ENCODE results near the gene TAP1.

TAP1 gene

GRCh38 chr6:32853541-32854375 is at the start of gene TAP1, which contains the start of gene PSMB9:
Gene TAP1 (minus strand): TSS chr6:32853704. CDS start chr6:32853636, 68 bp downstream.
Gene PSMB9 (plus strand): TSS chr6:32854192. CDS start chr6:32854230, 38 bp downstream.
- Histone ChIP-seq H3K27me3 (ENCODE audit: control insufficient read depth in 2 of 2, insufficient read depth in 2 of 2, low read length in 2 of 2) (no peaks in the 10 kb centered on the region), H3K27ac (ENCODE audit: low read depth in 2 of 2, low read length in 2 of 2) (peak within 1 kb of the TSS; percentile 99), H3K9ac (ENCODE audit: low read depth in 1 of 2, low read length in 2 of 2) (peak within 1 kb of the TSS; percentile 96 to 99), H3K4me3 (ENCODE audit: low read length in 2 of 2) (peak within 1 kb of the TSS; percentile 91 to 96), H3K9me3 (ENCODE audit: control insufficient read depth in 2 of 2, low read length in 2 of 2) (no peaks in the 10 kb centered on the region), H3K36me3 (ENCODE audit: control insufficient read depth in 2 of 2, insufficient read depth in 2 of 2, low read length in 2 of 2) (peaks cover 38 to 44% of the 10 kb centered on the region in 2 donors), H3K4me1 (ENCODE audit: control insufficient read depth in 2 of 2, insufficient read depth in 2 of 2, low read length in 2 of 2) (peaks cover 21 to 26% of the 10 kb centered on the region in 2 donors)

DNA sequence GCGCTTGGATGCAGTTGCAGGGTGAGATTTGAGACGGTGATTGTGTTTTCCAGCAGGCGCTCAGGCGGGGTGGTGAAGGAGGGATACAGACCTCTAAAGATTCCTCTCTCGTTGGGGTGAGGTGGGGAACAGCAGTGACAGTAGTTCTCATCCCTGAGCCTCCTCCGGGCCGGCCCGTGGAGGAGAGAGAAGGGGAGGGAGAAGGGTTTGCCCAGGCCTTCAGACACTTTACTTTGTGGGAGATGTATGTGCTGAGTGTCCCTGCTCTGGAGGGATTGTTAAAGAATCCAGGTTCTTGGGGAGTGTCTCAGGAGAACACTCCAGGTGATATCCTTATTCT is 41.5 kb upstream of the TAP1 start:
- Histone ChIP-seq H3K4me3 (ENCODE audit: low read length in 2 of 2) (peak overlapping the region; percentile 84 to 95), H3K9me3 (ENCODE audit: control insufficient read depth in 2 of 2, low read length in 2 of 2) (no peaks in the 10 kb centered on the region), H3K4me1 (ENCODE audit: control insufficient read depth in 2 of 2, insufficient read depth in 2 of 2, low read length in 2 of 2) (peaks cover 10 to 12% of the 10 kb centered on the region in 2 donors), H3K27ac (ENCODE audit: low read depth in 2 of 2, low read length in 2 of 2) (peak overlapping the region; percentile 95 to 96), H3K27me3 (ENCODE audit: control insufficient read depth in 2 of 2, insufficient read depth in 2 of 2, low read length in 2 of 2) (no peaks in the 10 kb centered on the region), H3K9ac (ENCODE audit: low read depth in 1 of 2, low read length in 2 of 2) (peak overlapping the region; percentile 88 to 99), H3K36me3 (ENCODE audit: control insufficient read depth in 2 of 2, insufficient read depth in 2 of 2, low read length in 2 of 2) (no peaks in the 10 kb centered on the region)

- Histone ChIP-seq H3K36me3 (ENCODE audit: control insufficient read depth in 2 of 2, insufficient read depth in 2 of 2, low read length in 2 of 2) (no peaks in the 10 kb centered on the region), H3K4me1 (ENCODE audit: control insufficient read depth in 2 of 2, insufficient read depth in 2 of 2, low read length in 2 of 2) (peaks cover 10 to 12% of the 10 kb centered on the region in 2 donors), H3K27me3 (ENCODE audit: control insufficient read depth in 2 of 2, insufficient read depth in 2 of 2, low read length in 2 of 2) (no peaks in the 10 kb centered on the region), H3K9me3 (ENCODE audit: control insufficient read depth in 2 of 2, low read length in 2 of 2) (no peaks in the 10 kb centered on the region), H3K27ac (ENCODE audit: low read depth in 2 of 2, low read length in 2 of 2) (peak overlapping the region; percentile 95 to 96), H3K9ac (ENCODE audit: low read depth in 1 of 2, low read length in 2 of 2) (peak overlapping the region; percentile 88 to 99), H3K4me3 (ENCODE audit: low read length in 2 of 2) (peak overlapping the region; percentile 84 to 95)
Observed at GRCh38 chr6:32894085-32895005, 40.8 kb upstream of the TAP1 start.

- Histone ChIP-seq H3K9me3 (ENCODE audit: control insufficient read depth in 2 of 2, low read length in 2 of 2) (no peaks in the 10 kb centered on the region), H3K9ac (ENCODE audit: low read depth in 1 of 2, low read length in 2 of 2) (no peak overlapping the region), H3K4me3 (ENCODE audit: low read length in 2 of 2) (no peak overlapping the region), H3K27me3 (ENCODE audit: control insufficient read depth in 2 of 2, insufficient read depth in 2 of 2, low read length in 2 of 2) (no peaks in the 10 kb centered on the region), H3K4me1 (ENCODE audit: control insufficient read depth in 2 of 2, insufficient read depth in 2 of 2, low read length in 2 of 2) (peaks cover 8 to 13% of the 10 kb centered on the region in 2 donors), H3K36me3 (ENCODE audit: control insufficient read depth in 2 of 2, insufficient read depth in 2 of 2, low read length in 2 of 2) (no peaks in the 10 kb centered on the region), H3K27ac (ENCODE audit: low read depth in 2 of 2, low read length in 2 of 2) (no peak overlapping the region)
Observed at GRCh38 chr6:32890831-32891230, 37.3 kb upstream of the TAP1 start.

DNA sequence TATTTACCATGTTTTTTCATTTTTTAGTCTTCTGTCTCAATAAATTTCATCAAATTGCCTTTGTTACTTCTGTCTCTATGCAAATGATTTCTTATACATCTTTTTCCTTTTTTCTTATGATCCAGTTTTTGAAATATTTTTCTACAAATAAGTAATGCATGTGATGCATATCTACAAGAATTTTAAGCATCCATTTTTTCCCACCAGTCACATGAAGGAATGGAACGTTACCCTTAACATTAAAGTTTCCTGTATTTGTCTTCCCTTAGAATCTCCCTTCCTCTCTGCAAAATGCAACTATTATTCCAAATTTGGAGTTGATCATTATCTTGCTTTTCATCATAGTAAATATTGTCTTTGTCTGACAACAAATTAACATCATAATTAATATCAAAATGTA is 36.0 kb upstream of the TAP1 start:
- no peaks in the 10 kb centered on the region for H3K9me3 ChIP-seq (ENCODE audit: control insufficient read depth in 2 of 2, low read length in 2 of 2)
- no peaks in the 10 kb centered on the region for H3K36me3 ChIP-seq (ENCODE audit: control insufficient read depth in 2 of 2, insufficient read depth in 2 of 2, low read length in 2 of 2)
- H3K4me1 ChIP-seq (ENCODE audit: control insufficient read depth in 2 of 2, insufficient read depth in 2 of 2, low read length in 2 of 2): peaks cover 0 to 5% of the 10 kb centered on the region in 2 donors
- no peaks in the 10 kb centered on the region for H3K27me3 ChIP-seq (ENCODE audit: control insufficient read depth in 2 of 2, insufficient read depth in 2 of 2, low read length in 2 of 2)
- no peak overlapping the region for H3K4me3 ChIP-seq (ENCODE audit: low read length in 2 of 2)
- H3K27ac ChIP-seq (ENCODE audit: low read depth in 2 of 2, low read length in 2 of 2): no peak overlapping the region
- H3K9ac ChIP-seq (ENCODE audit: low read depth in 1 of 2, low read length in 2 of 2): no peak overlapping the region

GRCh38 chr6:32888576-32888975 is 35.1 kb upstream of the TAP1 start:
- Histone ChIP-seq H3K4me3 (ENCODE audit: low read length in 2 of 2) (no peak overlapping the region), H3K4me1 (ENCODE audit: control insufficient read depth in 2 of 2, insufficient read depth in 2 of 2, low read length in 2 of 2) (peaks cover 0 to 3% of the 10 kb centered on the region in 2 donors)

DNA sequence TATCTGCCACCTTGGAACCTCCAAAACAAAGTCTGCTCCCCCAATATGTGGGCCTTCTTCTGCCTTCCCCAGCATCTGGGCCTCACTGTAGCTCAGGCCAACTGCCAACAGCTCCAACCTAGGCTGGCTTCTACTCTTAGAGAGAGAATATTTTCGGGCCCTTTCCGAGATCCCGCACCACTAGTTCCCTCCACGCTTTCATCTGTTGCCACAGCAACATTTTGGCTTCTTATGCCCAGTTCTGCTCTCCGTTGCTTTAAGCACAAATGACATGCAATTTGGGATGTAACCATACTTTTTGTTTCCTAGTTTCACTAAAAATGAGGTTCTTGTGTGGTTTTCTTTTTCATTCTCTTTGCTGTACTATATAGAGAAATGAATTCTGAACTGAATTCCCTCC is 34.1 kb upstream of the TAP1 start:
- Histone ChIP-seq H3K27me3 (ENCODE audit: control insufficient read depth in 2 of 2, insufficient read depth in 2 of 2, low read length in 2 of 2) (no peaks in the 10 kb centered on the region), H3K4me1 (ENCODE audit: control insufficient read depth in 2 of 2, insufficient read depth in 2 of 2, low read length in 2 of 2) (peaks cover 0 to 2% of the 10 kb centered on the region in 2 donors), H3K27ac (ENCODE audit: low read depth in 2 of 2, low read length in 2 of 2) (no peak overlapping the region), H3K9ac (ENCODE audit: low read depth in 1 of 2, low read length in 2 of 2) (no peak overlapping the region), H3K9me3 (ENCODE audit: control insufficient read depth in 2 of 2, low read length in 2 of 2) (no peaks in the 10 kb centered on the region), H3K4me3 (ENCODE audit: low read length in 2 of 2) (no peak overlapping the region), H3K36me3 (ENCODE audit: control insufficient read depth in 2 of 2, insufficient read depth in 2 of 2, low read length in 2 of 2) (no peaks in the 10 kb centered on the region)

More at GRCh38 chr6:32888576-32888975, 35.1 kb upstream of the TAP1 start:
- no peaks in the 10 kb centered on the region for H3K27me3 ChIP-seq (ENCODE audit: control insufficient read depth in 2 of 2, insufficient read depth in 2 of 2, low read length in 2 of 2)
- no peaks in the 10 kb centered on the region for H3K36me3 ChIP-seq (ENCODE audit: control insufficient read depth in 2 of 2, insufficient read depth in 2 of 2, low read length in 2 of 2)
- no peak overlapping the region for H3K9ac ChIP-seq (ENCODE audit: low read depth in 1 of 2, low read length in 2 of 2)
- H3K9me3 ChIP-seq (ENCODE audit: control insufficient read depth in 2 of 2, low read length in 2 of 2): no peaks in the 10 kb centered on the region
- no peak overlapping the region for H3K27ac ChIP-seq (ENCODE audit: low read depth in 2 of 2, low read length in 2 of 2)

DNA sequence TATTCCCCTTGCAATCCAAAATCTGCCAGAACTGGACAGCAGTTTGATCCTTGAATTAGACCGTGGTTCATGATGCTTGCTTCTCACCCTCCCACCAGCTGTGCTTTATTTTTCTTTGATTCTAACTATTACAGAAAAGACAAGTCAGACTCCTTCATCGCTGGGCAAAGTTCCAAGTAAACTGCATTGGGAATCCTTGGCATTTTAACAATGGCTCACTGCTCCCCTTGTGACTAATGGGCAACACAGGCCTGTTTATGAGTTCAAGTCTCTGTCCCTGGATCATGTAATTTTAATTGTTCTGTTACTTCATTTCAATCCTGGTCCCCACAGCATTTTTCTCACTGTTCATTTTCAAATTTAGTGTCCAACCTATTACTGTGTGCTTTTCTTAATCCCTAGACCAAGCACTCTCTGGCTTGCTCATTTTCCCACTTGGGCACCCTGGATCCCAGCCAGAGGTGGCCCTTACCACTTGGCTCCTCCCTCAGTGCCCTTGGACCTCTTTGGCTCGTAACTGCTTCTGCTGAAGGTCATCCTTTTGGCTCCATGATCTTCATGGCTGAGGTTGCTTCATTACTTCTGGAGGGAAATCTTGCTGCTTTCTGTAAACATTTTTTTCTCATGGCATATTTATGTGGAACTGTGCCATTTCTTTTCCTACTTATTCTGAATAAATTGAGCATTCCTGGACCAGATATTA is 33.3 kb upstream of the TAP1 start:
- Histone ChIP-seq H3K36me3 (ENCODE audit: control insufficient read depth in 2 of 2, insufficient read depth in 2 of 2, low read length in 2 of 2) (no peaks in the 10 kb centered on the region), H3K4me1 (ENCODE audit: control insufficient read depth in 2 of 2, insufficient read depth in 2 of 2, low read length in 2 of 2) (peaks cover 0 to 2% of the 10 kb centered on the region in 2 donors), H3K9me3 (ENCODE audit: control insufficient read depth in 2 of 2, low read length in 2 of 2) (no peaks in the 10 kb centered on the region), H3K4me3 (ENCODE audit: low read length in 2 of 2) (no peak overlapping the region), H3K9ac (ENCODE audit: low read depth in 1 of 2, low read length in 2 of 2) (no peak overlapping the region), H3K27me3 (ENCODE audit: control insufficient read depth in 2 of 2, insufficient read depth in 2 of 2, low read length in 2 of 2) (no peaks in the 10 kb centered on the region), H3K27ac (ENCODE audit: low read depth in 2 of 2, low read length in 2 of 2) (no peak overlapping the region)

DNA sequence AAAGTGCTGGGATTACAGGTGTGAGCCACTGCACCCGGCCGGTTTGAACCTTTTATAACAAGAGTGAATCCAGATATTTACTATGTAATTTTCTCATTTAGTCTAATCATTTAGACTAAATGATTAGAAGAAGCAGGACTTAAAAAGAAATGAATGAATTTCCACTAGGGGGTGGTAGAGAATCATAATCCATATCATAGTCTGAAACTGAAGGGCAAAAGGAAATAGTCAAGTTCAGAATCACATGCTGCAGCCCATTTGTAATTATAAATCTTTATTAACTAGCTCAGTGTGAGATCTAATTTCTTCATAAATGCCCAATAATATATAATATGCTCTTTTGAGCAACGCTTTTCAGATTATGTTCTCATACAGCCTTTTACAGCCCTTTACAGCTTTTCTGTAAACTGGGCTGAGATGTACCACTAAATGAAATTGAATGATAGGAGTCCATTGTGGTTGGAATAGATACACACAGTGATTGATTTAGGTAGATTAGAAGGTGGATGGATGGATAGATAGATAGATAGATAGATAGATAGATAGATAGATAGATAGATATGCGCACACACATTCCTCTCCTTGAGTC is 32.3 kb upstream of the TAP1 start:
- Histone ChIP-seq H3K27ac (ENCODE audit: low read depth in 2 of 2, low read length in 2 of 2) (no peak overlapping the region), H3K9me3 (ENCODE audit: control insufficient read depth in 2 of 2, low read length in 2 of 2) (no peaks in the 10 kb centered on the region), H3K4me3 (ENCODE audit: low read length in 2 of 2) (no peak overlapping the region), H3K4me1 (ENCODE audit: control insufficient read depth in 2 of 2, insufficient read depth in 2 of 2, low read length in 2 of 2) (peaks cover 0 to 2% of the 10 kb centered on the region in 2 donors), H3K36me3 (ENCODE audit: control insufficient read depth in 2 of 2, insufficient read depth in 2 of 2, low read length in 2 of 2) (no peaks in the 10 kb centered on the region), H3K27me3 (ENCODE audit: control insufficient read depth in 2 of 2, insufficient read depth in 2 of 2, low read length in 2 of 2) (no peaks in the 10 kb centered on the region), H3K9ac (ENCODE audit: low read depth in 1 of 2, low read length in 2 of 2) (no peak overlapping the region)
